Lower leg skin (tissue), 3 donors: Measurements from ENCODE around the gene TAMM41.

ENCODE experiments used
- POLR2A ChIP-seq, 2 donors: fragments of 450-650 bp; IDR thresholded peaks; one replicate each; pipeline ENCODE4 v1.6.1; 2016 to 2017; ENCODE audit warnings: antibody characterized with exemption in 2 of 2, mild to moderate bottlenecking in 1 of 2, moderate library complexity in 1 of 2
- TF ChIP-seq, protein P1 (sequence below), 3 donors: fragments of 450-650 bp; IDR thresholded peaks; one replicate each; pipeline ENCODE4 v1.5.1; 2016; ENCODE audit warnings: antibody characterized with exemption in 3 of 3, mild to moderate bottlenecking in 3 of 3, moderate library complexity in 2 of 3

DNA sequence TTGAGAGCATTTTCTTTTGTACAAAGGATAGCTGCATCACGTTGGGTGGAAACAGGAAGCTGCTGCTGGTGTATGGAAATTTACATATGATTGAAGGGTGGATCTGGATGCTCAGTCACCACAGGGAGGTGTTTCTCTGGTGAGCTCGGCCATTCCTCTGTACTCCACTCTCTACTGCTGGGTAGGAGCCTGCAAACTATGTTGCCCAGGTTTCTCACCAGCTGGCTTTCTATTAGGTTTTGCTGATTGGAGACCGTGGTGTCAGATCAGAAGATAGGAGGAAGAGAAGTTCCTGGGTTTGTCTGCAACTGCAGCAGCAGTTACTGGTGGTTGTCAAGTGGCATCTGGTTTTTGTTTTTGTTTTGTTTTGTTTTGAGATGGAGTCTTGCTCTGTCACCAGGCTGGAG, 61.7 kb downstream of the TAMM41 start:
- TF ChIP-seq, protein P1, sequence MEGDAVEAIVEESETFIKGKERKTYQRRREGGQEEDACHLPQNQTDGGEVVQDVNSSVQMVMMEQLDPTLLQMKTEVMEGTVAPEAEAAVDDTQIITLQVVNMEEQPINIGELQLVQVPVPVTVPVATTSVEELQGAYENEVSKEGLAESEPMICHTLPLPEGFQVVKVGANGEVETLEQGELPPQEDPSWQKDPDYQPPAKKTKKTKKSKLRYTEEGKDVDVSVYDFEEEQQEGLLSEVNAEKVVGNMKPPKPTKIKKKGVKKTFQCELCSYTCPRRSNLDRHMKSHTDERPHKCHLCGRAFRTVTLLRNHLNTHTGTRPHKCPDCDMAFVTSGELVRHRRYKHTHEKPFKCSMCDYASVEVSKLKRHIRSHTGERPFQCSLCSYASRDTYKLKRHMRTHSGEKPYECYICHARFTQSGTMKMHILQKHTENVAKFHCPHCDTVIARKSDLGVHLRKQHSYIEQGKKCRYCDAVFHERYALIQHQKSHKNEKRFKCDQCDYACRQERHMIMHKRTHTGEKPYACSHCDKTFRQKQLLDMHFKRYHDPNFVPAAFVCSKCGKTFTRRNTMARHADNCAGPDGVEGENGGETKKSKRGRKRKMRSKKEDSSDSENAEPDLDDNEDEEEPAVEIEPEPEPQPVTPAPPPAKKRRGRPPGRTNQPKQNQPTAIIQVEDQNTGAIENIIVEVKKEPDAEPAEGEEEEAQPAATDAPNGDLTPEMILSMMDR (IDR thresholded peaks at IDR 0.05), result no peak
- TF ChIP-seq POLR2A (IDR thresholded peaks at IDR 0.05), result no peak
